Renal pelvis (tissue), 4 donors: Measurements from ENCODE around the gene FARP1. TPM values are rescaled to one million over a fixed set of nuclear protein-coding genes. Genes with fewer than 3 reads are reported as not detected.
"Not testable (repeated sequence)": the region's sequence is repeated elsewhere in the genome, so short reads cannot be mapped to it uniquely, and the experiment has no call there.

Experiments
- DNase-seq: peaks from one replicate; pipeline ENCODE4 v3.0.0-alpha.2; 2013
- polyA plus RNA-seq, 3 donors: library from polyadenylated mRNA; unstranded; fragments of 120-200 nt; gene quantifications; one replicate each; pipeline ENCODE4 v1.2.1, GENCODE V29; 2013; ENCODE audit not compliant: insufficient read length in 3 of 3

The FARP1 gene
- polyA plus RNA-seq, 3 donors: 249 to 303 (median 268) TPM

GRCh38 chr13:98224557-98224956 lies 81.7 kb downstream of the FARP1 start:
- no peak for DNase-seq

GRCh38 chr13:98225036-98225940 lies 82.4 kb downstream of the FARP1 start:
- DNase-seq: no peak

- no peak for DNase-seq
Measured at GRCh38 chr13:98226496-98226895, 83.6 kb downstream of the FARP1 start.

GRCh38 chr13:98228661-98229341 lies 85.9 kb downstream of the FARP1 start:
- no peak for DNase-seq

- not testable (repeated sequence) for DNase-seq
Measured at GRCh38 chr13:98230762-98231161, 87.9 kb downstream of the FARP1 start.

GRCh38 chr13:98232456-98232855 lies 89.6 kb downstream of the FARP1 start:
- DNase-seq: no peak

- no peak for DNase-seq
Measured at GRCh38 chr13:98233127-98233526, 90.2 kb downstream of the FARP1 start.

GRCh38 chr13:98234348-98234747 lies 91.5 kb downstream of the FARP1 start:
- DNase-seq: no peak

GRCh38 chr13:98236197-98236596 lies 93.3 kb downstream of the FARP1 start:
- no peak for DNase-seq

GRCh38 chr13:98237331-98237730 lies 94.4 kb downstream of the FARP1 start:
- DNase-seq: no peak

- DNase-seq: no peak
Measured at GRCh38 chr13:98239162-98240076, 96.5 kb downstream of the FARP1 start.

- DNase-seq: no peak
Measured at GRCh38 chr13:98240135-98240534, 97.2 kb downstream of the FARP1 start.

- no peak for DNase-seq
Measured at GRCh38 chr13:98240974-98241373, 98.1 kb downstream of the FARP1 start.

GRCh38 chr13:98241976-98242375 lies 99.1 kb downstream of the FARP1 start:
- no peak for DNase-seq

GRCh38 chr13:98242403-98242802 lies 99.5 kb downstream of the FARP1 start:
- DNase-seq: no peak

- DNase-seq: no peak
Measured at GRCh38 chr13:98243929-98244272, 101.0 kb downstream of the FARP1 start.

- DNase-seq: no peak
Measured at GRCh38 chr13:98246538-98247172, 103.8 kb downstream of the FARP1 start.

- no peak for DNase-seq
Measured at GRCh38 chr13:98251708-98252107, 108.8 kb downstream of the FARP1 start.

GRCh38 chr13:98252931-98253470 lies 110.1 kb downstream of the FARP1 start:
- DNase-seq: no peak

- DNase-seq: no peak
Measured at GRCh38 chr13:98253526-98253925, 110.6 kb downstream of the FARP1 start.

- DNase-seq: no peak
Measured at GRCh38 chr13:98254513-98254912, 111.6 kb downstream of the FARP1 start.
